K562 (cell line): ENCODE measurements around the gene NEURL4. TPM values are rescaled to one million over a fixed set of nuclear protein-coding genes. Genes with fewer than 3 reads are reported as not detected.

Experiments
- IFI16 ChIP-seq: fragments of 250-450 bp; sonication (Bioruptor Pico); IDR thresholded peaks from 2 replicates; pipeline ENCODE4 v2.1.2; 2022; ENCODE audit warnings: mild to moderate bottlenecking, inconsistent platforms
- MEF2D ChIP-seq: conservative IDR thresholded peaks from 2 replicates; pipeline ENCODE4 v1.6.1; 2016; ENCODE audit warnings: low read depth, missing genetic modification characterization, missing compliant biosample characterization
- ZNF318 ChIP-seq, 2 experiments: fragments of 450-650 bp; IDR thresholded peaks; 2 replicates each; pipeline ENCODE4 v1.6.1; 2016; ENCODE audit warnings: mild to moderate bottlenecking in 2 of 2, borderline replicate concordance in 1 of 2, low read depth in 1 of 2, moderate library complexity in 1 of 2
- ZNF551 ChIP-seq: fragments of 250-450 bp; sonication (Bioruptor Pico); IDR thresholded peaks from 2 replicates; pipeline ENCODE4 v1.5.0; 2021; ENCODE audit warnings: mild to moderate bottlenecking, moderate library complexity
- ZNF696 ChIP-seq: fragments of 250-450 bp; sonication (Bioruptor Pico); conservative IDR thresholded peaks from 2 replicates; pipeline ENCODE4 v1.4.0; 2020; ENCODE audit warnings: mild to moderate bottlenecking, moderate library complexity
- polyA plus RNA-seq, 8 experiments: library from polyadenylated mRNA; depleted of rRNA in 4 of 8; stranded (reverse) in 5 of 8; unstranded in 3 of 8; fragments of >200 nt; fragmentation: Nextera tagmentation in 2 of 8; fragmentation: Illumina TruSeq in 1 of 8; extraction: Ambion mirVana in 2 of 8; extraction: Trizol in 1 of 8; gene quantifications; 2 replicates each; pipeline versions ENCODE4 v1.2.1 to v1.2.3, GENCODE V29; 2011 to 2014; ENCODE audit warnings: inconsistent platforms in 1 of 8, missing spikeins in 1 of 8
- total RNA-seq, 7 experiments: library from RNA; depleted of rRNA in 6 of 7; stranded (reverse); fragments of >200 nt in 6 of 7; fragmentation: Illumina TruSeq in 2 of 7; extraction: Trizol in 2 of 7; gene quantifications; 2 replicates each; pipeline versions ENCODE4 v1.2.1 to v1.2.3, GENCODE V29; 2011 to 2021; ENCODE audit warnings: low replicate concordance in 1 of 7
- TF ChIP-seq, protein P1 (sequence below), 2 experiments: fragments of 200-800 bp in 1 of 2; sonication (Bioruptor generic) in 1 of 2; sonication (generic) in 1 of 2; formaldehyde crosslinking in 1 of 2; IDR thresholded peaks in 1 of 2; conservative IDR thresholded peaks in 1 of 2; 2 replicates each; pipeline versions ENCODE4 v1.5.0 to v1.6.1; 2016 to 2020; ENCODE audit warnings: missing compliant biosample characterization in 1 of 2, missing genetic modification characterization in 1 of 2, missing genetic modification reagents in 1 of 2
- TF ChIP-seq, protein P2 (sequence below): fragments of 450-650 bp; formaldehyde crosslinking; IDR thresholded peaks from 2 replicates; pipeline ENCODE4 v1.4.0; 2022; ENCODE audit warnings: missing genetic modification characterization
- TF ChIP-seq, protein P3 (sequence below): sonication (generic); formaldehyde crosslinking; IDR thresholded peaks from 2 replicates; pipeline ENCODE4 v1.8.1; 2023; ENCODE audit warnings: mild to moderate bottlenecking, missing genetic modification reagents
- TF ChIP-seq, protein P4 (sequence below): fragments of 450-650 bp; conservative IDR thresholded peaks from 2 replicates; pipeline ENCODE4 v1.6.1; 2016; ENCODE audit warnings: missing genetic modification characterization, low read depth, mild to moderate bottlenecking, control low read depth, missing compliant biosample characterization

Gene NEURL4
- total and polyA plus RNA-seq, 9 of the 15 experiments (the other 6 are each of a cell fraction or from before 2014, with no cell fraction given), result 0.08 to 37.4 (median 11.5) TPM

GRCh38 chr17:7281074-7281952 is 47.8 kb downstream of the NEURL4 start, which contains the start of gene SLC2A4 (continued):
- TF ChIP-seq ZNF318 (IDR thresholded peaks at IDR 0.05; ENCODE audit: borderline replicate concordance in 1 of 2, low read depth in 1 of 2), result no peak
- TF ChIP-seq ZNF696 (CRISPR knock-in tag), result no peak
- TF ChIP-seq, protein P1, sequence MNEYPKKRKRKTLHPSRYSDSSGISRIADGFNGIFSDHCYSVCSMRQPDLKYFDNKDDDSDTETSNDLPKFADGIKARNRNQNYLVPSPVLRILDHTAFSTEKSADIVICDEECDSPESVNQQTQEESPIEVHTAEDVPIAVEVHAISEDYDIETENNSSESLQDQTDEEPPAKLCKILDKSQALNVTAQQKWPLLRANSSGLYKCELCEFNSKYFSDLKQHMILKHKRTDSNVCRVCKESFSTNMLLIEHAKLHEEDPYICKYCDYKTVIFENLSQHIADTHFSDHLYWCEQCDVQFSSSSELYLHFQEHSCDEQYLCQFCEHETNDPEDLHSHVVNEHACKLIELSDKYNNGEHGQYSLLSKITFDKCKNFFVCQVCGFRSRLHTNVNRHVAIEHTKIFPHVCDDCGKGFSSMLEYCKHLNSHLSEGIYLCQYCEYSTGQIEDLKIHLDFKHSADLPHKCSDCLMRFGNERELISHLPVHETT (CRISPR knock-in tag; conservative IDR thresholded peaks at IDR 0.05 in 1 of 2, IDR thresholded peaks at IDR 0.05 in 1 of 2), result no peak
- TF ChIP-seq, protein P2, sequence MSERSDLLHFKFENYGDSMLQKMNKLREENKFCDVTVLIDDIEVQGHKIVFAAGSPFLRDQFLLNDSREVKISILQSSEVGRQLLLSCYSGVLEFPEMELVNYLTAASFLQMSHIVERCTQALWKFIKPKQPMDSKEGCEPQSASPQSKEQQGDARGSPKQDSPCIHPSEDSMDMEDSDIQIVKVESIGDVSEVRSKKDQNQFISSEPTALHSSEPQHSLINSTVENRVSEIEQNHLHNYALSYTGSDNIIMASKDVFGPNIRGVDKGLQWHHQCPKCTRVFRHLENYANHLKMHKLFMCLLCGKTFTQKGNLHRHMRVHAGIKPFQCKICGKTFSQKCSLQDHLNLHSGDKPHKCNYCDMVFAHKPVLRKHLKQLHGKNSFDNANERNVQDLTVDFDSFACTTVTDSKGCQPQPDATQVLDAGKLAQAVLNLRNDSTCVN, result no peak
- TF ChIP-seq, protein P3, sequence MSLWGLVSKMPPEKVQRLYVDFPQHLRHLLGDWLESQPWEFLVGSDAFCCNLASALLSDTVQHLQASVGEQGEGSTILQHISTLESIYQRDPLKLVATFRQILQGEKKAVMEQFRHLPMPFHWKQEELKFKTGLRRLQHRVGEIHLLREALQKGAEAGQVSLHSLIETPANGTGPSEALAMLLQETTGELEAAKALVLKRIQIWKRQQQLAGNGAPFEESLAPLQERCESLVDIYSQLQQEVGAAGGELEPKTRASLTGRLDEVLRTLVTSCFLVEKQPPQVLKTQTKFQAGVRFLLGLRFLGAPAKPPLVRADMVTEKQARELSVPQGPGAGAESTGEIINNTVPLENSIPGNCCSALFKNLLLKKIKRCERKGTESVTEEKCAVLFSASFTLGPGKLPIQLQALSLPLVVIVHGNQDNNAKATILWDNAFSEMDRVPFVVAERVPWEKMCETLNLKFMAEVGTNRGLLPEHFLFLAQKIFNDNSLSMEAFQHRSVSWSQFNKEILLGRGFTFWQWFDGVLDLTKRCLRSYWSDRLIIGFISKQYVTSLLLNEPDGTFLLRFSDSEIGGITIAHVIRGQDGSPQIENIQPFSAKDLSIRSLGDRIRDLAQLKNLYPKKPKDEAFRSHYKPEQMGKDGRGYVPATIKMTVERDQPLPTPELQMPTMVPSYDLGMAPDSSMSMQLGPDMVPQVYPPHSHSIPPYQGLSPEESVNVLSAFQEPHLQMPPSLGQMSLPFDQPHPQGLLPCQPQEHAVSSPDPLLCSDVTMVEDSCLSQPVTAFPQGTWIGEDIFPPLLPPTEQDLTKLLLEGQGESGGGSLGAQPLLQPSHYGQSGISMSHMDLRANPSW, result no peak
- TF ChIP-seq IFI16, result no peak
- TF ChIP-seq, protein P4, sequence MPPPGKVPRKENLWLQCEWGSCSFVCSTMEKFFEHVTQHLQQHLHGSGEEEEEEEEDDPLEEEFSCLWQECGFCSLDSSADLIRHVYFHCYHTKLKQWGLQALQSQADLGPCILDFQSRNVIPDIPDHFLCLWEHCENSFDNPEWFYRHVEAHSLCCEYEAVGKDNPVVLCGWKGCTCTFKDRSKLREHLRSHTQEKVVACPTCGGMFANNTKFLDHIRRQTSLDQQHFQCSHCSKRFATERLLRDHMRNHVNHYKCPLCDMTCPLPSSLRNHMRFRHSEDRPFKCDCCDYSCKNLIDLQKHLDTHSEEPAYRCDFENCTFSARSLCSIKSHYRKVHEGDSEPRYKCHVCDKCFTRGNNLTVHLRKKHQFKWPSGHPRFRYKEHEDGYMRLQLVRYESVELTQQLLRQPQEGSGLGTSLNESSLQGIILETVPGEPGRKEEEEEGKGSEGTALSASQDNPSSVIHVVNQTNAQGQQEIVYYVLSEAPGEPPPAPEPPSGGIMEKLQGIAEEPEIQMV, result no peak
- TF ChIP-seq ZNF551 (CRISPR knock-in tag), result no peak
- peak; percentile 65; the same call in 1 of the 2 replicates for TF ChIP-seq MEF2D
